ENCODE measurements around the gene DLX6.

The DLX6 gene

DNA sequence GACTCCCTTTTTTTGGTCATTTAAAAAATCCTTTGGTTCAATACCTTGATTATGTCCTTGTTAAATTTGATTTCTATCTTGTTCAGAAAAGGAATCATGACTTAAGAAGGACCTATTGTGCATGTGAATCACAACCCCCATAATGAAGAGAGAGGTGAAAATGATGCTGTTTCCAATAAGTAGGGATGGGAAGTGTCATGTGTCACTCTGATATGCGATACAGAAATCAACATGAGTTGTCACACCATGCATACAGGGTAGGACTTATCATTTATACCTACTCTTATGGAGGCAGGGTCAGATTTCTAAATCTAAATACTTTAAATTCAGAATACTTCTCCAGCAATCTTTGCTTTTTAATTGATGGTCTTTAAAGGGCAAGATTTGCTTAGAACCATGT lies 19.4 kb upstream of the DLX6 start:
- Histone ChIP-seq H3K27me3 (ENCODE audit: control insufficient read depth, insufficient read depth, low read length, poor library complexity, severe bottlenecking) (peaks cover 48% of the 10 kb centered on the region), H3K4me1 (ENCODE audit: control insufficient read depth, insufficient read depth, low read length) (peaks cover 6% of the 10 kb centered on the region), H3K36me3 (ENCODE audit: control insufficient read depth, insufficient read depth, low read length) (no peaks in the 10 kb centered on the region), H3K9me3 (ENCODE audit: control insufficient read depth, low read length) (no peaks in the 10 kb centered on the region), H3K27ac (ENCODE audit: insufficient read depth, low read depth, low read length, poor library complexity, severe bottlenecking) (no peak overlapping the region), H3K4me3 (ENCODE audit: insufficient read depth, low read depth, low read length) (no peak overlapping the region)
- WGBS, 2 experiments, result 56% methylated on average over 1 of the region's 1 CpG; no CpG with 5 or more reads in 1 of the 2 experiments

DNA sequence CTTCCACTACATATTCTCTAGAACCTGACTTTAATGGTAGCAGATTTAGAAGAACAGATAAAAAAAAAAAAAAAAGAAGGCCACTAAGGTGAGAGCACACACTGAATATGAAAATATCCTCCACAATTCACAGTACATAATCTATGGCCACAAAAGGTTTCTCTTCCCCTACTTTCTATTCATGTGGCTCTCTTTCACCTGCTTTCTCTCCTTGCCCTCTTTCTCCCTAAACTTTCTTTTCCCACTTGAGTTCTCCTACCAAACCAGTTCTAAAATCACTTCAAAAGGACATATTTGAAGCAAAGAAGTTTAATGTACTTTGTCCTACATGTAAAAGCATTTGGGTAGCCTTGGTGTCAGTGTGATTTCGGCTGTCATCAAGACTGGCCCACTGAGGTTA lies 18.5 kb upstream of the DLX6 start:
- Histone ChIP-seq H3K36me3 (ENCODE audit: control insufficient read depth, insufficient read depth, low read length) (no peaks in the 10 kb centered on the region), H3K9me3 (ENCODE audit: control insufficient read depth, low read length) (no peaks in the 10 kb centered on the region), H3K4me3 (ENCODE audit: insufficient read depth, low read depth, low read length) (no peak overlapping the region), H3K4me1 (ENCODE audit: control insufficient read depth, insufficient read depth, low read length) (peaks cover 6% of the 10 kb centered on the region), H3K27me3 (ENCODE audit: control insufficient read depth, insufficient read depth, low read length, poor library complexity, severe bottlenecking) (peaks cover 58% of the 10 kb centered on the region), H3K27ac (ENCODE audit: insufficient read depth, low read depth, low read length, poor library complexity, severe bottlenecking) (no peak overlapping the region)
- 58 to 71% methylated on average over 1 of the region's 1 CpG for WGBS, 2 experiments

DNA sequence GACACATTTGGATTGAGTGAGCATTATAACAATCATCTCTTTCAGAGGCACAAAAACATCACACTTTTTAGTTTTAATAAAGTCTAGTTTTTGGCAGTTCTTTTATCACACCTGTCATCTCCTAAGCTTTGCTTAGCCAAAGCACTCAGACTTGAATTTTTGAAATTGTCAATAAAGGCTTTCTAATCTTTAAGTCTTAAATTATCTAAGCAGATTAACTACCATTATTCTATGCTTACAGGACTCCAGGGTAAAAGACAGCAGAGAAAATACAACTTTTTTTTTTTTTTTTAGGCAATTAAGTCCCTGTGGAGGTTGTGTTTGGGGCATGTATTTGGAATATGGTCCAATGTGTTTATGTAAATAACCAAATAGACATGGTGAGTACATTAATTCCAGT lies 17.6 kb upstream of the DLX6 start:
- H3K36me3 ChIP-seq (ENCODE audit: control insufficient read depth, insufficient read depth, low read length), result no peaks in the 10 kb centered on the region
- no peak overlapping the region for H3K4me3 ChIP-seq (ENCODE audit: insufficient read depth, low read depth, low read length)
- H3K9me3 ChIP-seq (ENCODE audit: control insufficient read depth, low read length), result no peaks in the 10 kb centered on the region
- peaks cover 6% of the 10 kb centered on the region for H3K4me1 ChIP-seq (ENCODE audit: control insufficient read depth, insufficient read depth, low read length)
- H3K27ac ChIP-seq (ENCODE audit: insufficient read depth, low read depth, low read length, poor library complexity, severe bottlenecking), result no peak overlapping the region
- peaks cover 66% of the 10 kb centered on the region for H3K27me3 ChIP-seq (ENCODE audit: control insufficient read depth, insufficient read depth, low read length, poor library complexity, severe bottlenecking)

DNA sequence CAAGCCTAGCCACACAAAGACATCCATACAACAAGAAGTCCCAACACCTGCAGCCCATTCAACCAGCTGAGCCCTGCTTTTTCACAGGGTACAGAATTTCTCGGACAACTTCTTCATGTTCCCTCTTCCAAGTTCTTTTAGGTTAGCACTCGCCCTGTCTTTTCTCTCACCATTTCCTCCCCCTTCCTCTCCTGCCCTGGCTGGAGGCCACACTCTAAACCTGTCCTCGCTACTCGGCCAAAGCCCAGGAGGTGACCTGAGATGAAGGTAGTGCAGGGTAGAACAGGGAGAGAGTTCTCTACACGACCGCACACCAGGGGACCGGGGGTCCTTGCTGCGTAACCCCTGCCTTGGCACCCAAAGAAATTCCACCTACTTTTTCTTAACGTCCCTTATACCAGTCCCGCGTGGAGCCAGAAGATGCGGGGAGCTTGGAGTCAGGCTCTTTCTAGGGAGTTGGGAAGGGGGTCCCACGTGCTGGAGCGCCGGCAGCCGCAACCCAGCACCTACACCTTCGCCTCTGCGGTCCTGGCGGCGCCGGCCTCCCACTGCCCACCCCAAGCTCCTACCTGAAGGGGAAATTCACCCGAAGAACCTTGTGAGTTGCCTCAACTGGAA lies 16.0 kb upstream of the DLX6 start:
- peaks cover 6% of the 10 kb centered on the region for H3K4me1 ChIP-seq (ENCODE audit: control insufficient read depth, insufficient read depth, low read length)
- no peak overlapping the region for H3K4me3 ChIP-seq (ENCODE audit: insufficient read depth, low read depth, low read length)
- H3K27ac ChIP-seq (ENCODE audit: insufficient read depth, low read depth, low read length, poor library complexity, severe bottlenecking), result no peak overlapping the region
- WGBS, 2 experiments, result 1 to 2% methylated on average over 21 to 22 of the region's 22 CpGs
- no peaks in the 10 kb centered on the region for H3K36me3 ChIP-seq (ENCODE audit: control insufficient read depth, insufficient read depth, low read length)
- peaks cover 82% of the 10 kb centered on the region for H3K27me3 ChIP-seq (ENCODE audit: control insufficient read depth, insufficient read depth, low read length, poor library complexity, severe bottlenecking)
- H3K9me3 ChIP-seq (ENCODE audit: control insufficient read depth, low read length), result no peaks in the 10 kb centered on the region

GRCh38 chr7:96989859-96990317 lies 15.5 kb upstream of the DLX6 start:
- Histone ChIP-seq H3K9me3 (ENCODE audit: control insufficient read depth, low read length) (no peaks in the 10 kb centered on the region), H3K4me1 (ENCODE audit: control insufficient read depth, insufficient read depth, low read length) (peaks cover 6% of the 10 kb centered on the region), H3K27ac (ENCODE audit: insufficient read depth, low read depth, low read length, poor library complexity, severe bottlenecking) (no peak overlapping the region), H3K27me3 (ENCODE audit: control insufficient read depth, insufficient read depth, low read length, poor library complexity, severe bottlenecking) (peaks cover 87% of the 10 kb centered on the region), H3K4me3 (ENCODE audit: insufficient read depth, low read depth, low read length) (no peak overlapping the region), H3K36me3 (ENCODE audit: control insufficient read depth, insufficient read depth, low read length) (no peaks in the 10 kb centered on the region)
- 4% methylated on average over 8 of the region's 8 CpGs for WGBS, 2 experiments

DNA sequence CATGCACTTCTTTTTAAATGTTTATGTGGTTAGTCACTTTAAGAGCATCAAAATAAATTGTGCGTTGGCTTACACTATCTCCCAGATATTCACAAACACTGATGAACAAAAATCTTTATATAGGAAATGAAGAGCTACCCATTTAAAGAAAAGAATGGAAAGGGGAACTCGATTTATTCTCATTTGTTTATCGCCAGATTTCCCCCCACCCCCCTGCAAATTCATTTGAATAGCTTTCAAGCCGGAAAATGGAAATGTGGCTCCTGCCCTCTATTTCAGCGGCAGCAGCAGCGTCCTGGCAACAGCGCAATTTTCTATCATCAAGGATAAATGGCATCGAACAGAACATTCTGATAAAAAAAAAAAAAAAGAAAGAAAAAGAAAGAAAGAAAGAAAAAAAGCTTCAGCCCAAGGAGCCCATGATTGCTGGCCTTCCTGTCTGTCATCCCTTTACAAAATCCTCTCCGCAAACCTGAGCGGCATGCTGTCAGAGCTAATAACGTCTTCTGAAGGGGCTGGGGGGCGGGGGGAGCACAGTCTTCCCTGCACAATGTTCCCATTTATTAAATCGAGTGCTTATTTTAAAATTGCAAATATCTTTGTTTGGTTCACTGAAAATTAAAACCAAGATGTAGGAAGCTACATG lies 13.7 kb upstream of the DLX6 start:
- no peak overlapping the region for H3K27ac ChIP-seq (ENCODE audit: insufficient read depth, low read depth, low read length, poor library complexity, severe bottlenecking)
- 0 to 1% methylated on average over 8 to 12 of the region's 13 CpGs for WGBS, 2 experiments

GRCh38 chr7:96992192-96993005 lies 13.0 kb upstream of the DLX6 start:
- Histone ChIP-seq H3K27me3 (ENCODE audit: control insufficient read depth, insufficient read depth, low read length, poor library complexity, severe bottlenecking) (peaks cover 100% of the 10 kb centered on the region), H3K4me1 (ENCODE audit: control insufficient read depth, insufficient read depth, low read length) (peaks cover 18% of the 10 kb centered on the region), H3K9me3 (ENCODE audit: control insufficient read depth, low read length) (no peaks in the 10 kb centered on the region), H3K36me3 (ENCODE audit: control insufficient read depth, insufficient read depth, low read length) (no peaks in the 10 kb centered on the region), H3K4me3 (ENCODE audit: insufficient read depth, low read depth, low read length) (no peak overlapping the region), H3K27ac (ENCODE audit: insufficient read depth, low read depth, low read length, poor library complexity, severe bottlenecking) (no peak overlapping the region)
- 2% methylated on average over 45 to 47 of the region's 47 CpGs for WGBS, 2 experiments

More for the DNA sequence above, 13.7 kb upstream of the DLX6 start:
- no peaks in the 10 kb centered on the region for H3K9me3 ChIP-seq (ENCODE audit: control insufficient read depth, low read length)
- peaks cover 11% of the 10 kb centered on the region for H3K4me1 ChIP-seq (ENCODE audit: control insufficient read depth, insufficient read depth, low read length)
- H3K27me3 ChIP-seq (ENCODE audit: control insufficient read depth, insufficient read depth, low read length, poor library complexity, severe bottlenecking), result peaks cover 100% of the 10 kb centered on the region
- H3K4me3 ChIP-seq (ENCODE audit: insufficient read depth, low read depth, low read length), result no peak overlapping the region
- no peaks in the 10 kb centered on the region for H3K36me3 ChIP-seq (ENCODE audit: control insufficient read depth, insufficient read depth, low read length)

GRCh38 chr7:96993094-96993865 lies 12.1 kb upstream of the DLX6 start:
- no peaks in the 10 kb centered on the region for H3K36me3 ChIP-seq (ENCODE audit: control insufficient read depth, insufficient read depth, low read length)
- H3K4me3 ChIP-seq (ENCODE audit: insufficient read depth, low read depth, low read length), result no peak overlapping the region
- 1% methylated on average over 23 to 27 of the region's 27 CpGs for WGBS, 2 experiments
- H3K27me3 ChIP-seq (ENCODE audit: control insufficient read depth, insufficient read depth, low read length, poor library complexity, severe bottlenecking), result peaks cover 100% of the 10 kb centered on the region
- no peak overlapping the region for H3K27ac ChIP-seq (ENCODE audit: insufficient read depth, low read depth, low read length, poor library complexity, severe bottlenecking)
- H3K4me1 ChIP-seq (ENCODE audit: control insufficient read depth, insufficient read depth, low read length), result peaks cover 27% of the 10 kb centered on the region
- no peaks in the 10 kb centered on the region for H3K9me3 ChIP-seq (ENCODE audit: control insufficient read depth, low read length)

DNA sequence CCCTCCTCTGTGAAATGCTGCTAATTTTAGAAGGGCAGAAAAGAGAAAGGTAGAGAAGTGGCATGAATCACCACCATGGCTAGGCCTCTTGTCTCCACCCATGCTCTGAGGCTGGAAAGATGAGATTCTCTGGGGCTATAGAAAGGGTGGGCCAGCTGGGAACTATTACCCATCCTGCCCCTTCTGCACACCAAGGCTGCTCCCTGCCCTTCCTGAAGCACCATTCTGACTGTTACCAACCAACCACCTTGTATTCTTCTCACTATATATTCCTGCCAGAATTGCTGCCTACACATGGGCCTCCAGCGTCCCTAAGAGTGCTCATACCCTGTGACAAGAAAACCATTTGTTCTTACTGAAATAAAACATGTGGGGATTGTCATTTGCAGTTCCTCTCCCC lies 11.4 kb upstream of the DLX6 start:
- H3K27ac ChIP-seq (ENCODE audit: insufficient read depth, low read depth, low read length, poor library complexity, severe bottlenecking), result no peak overlapping the region
- H3K4me1 ChIP-seq (ENCODE audit: control insufficient read depth, insufficient read depth, low read length), result peaks cover 32% of the 10 kb centered on the region
- H3K9me3 ChIP-seq (ENCODE audit: control insufficient read depth, low read length), result no peaks in the 10 kb centered on the region
- 26% methylated on average over 1 of the region's 1 CpG; no CpG with 5 or more reads in 1 of the 2 experiments for WGBS, 2 experiments
- H3K27me3 ChIP-seq (ENCODE audit: control insufficient read depth, insufficient read depth, low read length, poor library complexity, severe bottlenecking), result peaks cover 100% of the 10 kb centered on the region
- H3K4me3 ChIP-seq (ENCODE audit: insufficient read depth, low read depth, low read length), result no peak overlapping the region
- no peaks in the 10 kb centered on the region for H3K36me3 ChIP-seq (ENCODE audit: control insufficient read depth, insufficient read depth, low read length)

Measured in ectodermal cell (in vitro differentiated cells).